GM12892 (cell line): ENCODE measurements around the gene NECAB3.

Source experiments
- POLR2A ChIP-seq: IDR thresholded peaks from 2 replicates; pipeline ENCODE4 v1.6.1; 2011; ENCODE audit warnings: low read depth, low read length, control low read depth
- POLR2AphosphoS5 ChIP-seq: IDR thresholded peaks from 2 replicates; pipeline ENCODE4 v1.6.1; 2011; ENCODE audit warnings: low read depth, low read length, control low read depth
- TAF1 ChIP-seq: IDR thresholded peaks from 2 replicates; pipeline ENCODE4 v1.6.1; 2011; ENCODE audit warnings: low read depth, mild to moderate bottlenecking, control low read depth, low read length, borderline replicate concordance

DNA sequence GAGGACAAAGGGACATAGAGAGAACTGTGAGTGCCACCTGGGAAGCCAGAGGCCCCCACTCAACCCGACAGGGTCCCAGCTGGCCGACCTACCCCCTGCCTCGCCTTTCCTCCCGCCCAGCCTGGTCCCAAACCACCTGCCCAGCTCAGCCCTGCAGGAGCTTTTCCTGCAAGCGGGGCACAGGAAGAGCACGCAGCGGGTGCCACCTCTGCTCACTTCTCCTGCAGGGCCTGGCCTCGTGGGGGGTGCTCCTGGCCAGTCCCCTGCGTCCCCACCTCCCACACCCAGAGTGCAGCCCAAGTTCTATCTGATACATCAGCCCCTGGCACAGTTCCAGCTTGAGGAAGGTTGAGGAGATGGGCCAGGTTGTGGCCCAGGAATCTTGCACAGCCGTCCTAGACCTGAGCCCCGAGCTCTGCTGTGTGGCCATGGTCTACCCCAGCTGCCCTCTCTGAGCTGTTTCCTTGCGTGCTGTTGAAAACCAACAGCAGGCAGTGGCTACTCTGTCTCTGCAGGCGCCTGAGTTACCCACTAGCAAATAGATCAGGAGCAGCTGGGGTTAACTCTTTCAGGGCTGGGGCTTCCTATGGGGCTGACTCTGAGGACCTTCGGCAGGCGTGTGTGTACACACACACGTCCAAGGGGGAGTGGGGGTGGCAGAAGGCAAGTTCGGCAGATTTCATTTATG, 1.7 kb downstream of the NECAB3 start:
- TF ChIP-seq POLR2A (no peak), POLR2AphosphoS5 (no peak), TAF1 (no peak)
